Measurements from ENCODE around the gene GABRD. TPM values are rescaled to one million over a fixed set of nuclear protein-coding genes. Genes with fewer than 3 reads are reported as not detected.
A peak's percentile ranks its signal among the peaks of the same experiment; 100 is the strongest.

GABRD gene
- total and polyA plus RNA-seq, 4 donors = 0.41 to 6.8 (median 1.8) TPM

DNA sequence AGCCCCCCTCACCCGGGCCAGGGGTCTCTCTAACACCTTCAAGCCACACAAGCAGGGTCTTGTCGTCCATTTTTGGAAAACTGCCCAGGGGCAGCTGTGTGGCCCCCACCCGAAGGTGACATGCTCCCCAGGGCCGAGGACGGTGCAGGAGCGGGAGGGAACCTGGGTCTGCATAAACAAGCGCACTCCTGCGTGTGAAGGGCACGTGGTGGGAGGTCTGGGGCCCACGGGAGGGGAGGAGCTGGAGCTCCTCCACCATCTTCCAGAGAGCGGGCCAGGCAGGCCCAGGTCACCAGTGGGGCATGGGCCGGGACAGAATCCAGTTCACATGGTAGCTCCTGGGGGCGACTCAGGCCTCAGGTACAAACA is 32.0 kb upstream of the GABRD start:
- no peak for TF ChIP-seq CTCF (IDR thresholded peaks at IDR 0.05; ENCODE audit: control extremely low read depth, extremely low read depth)
- Histone ChIP-seq H3K4me3 (no peak overlapping the region), H3K9ac (ENCODE audit: insufficient read depth in 1 of 2, low read length in 2 of 2) (no peak overlapping the region), H3K36me3 (ENCODE audit: control insufficient read depth in 4 of 4, insufficient read depth in 4 of 4, low read length in 4 of 4) (no peaks in the 10 kb centered on the region), H3K27ac (ENCODE audit: low read depth in 1 of 2, low read length in 1 of 2) (no peak overlapping the region), H3K4me1 (ENCODE audit: control insufficient read depth in 5 of 5, insufficient read depth in 5 of 5, low read length in 5 of 5) (peaks cover 0 to 25% (median 6%) of the 10 kb centered on the region in 5 donors), H3K9me3 (ENCODE audit: control insufficient read depth in 4 of 4, insufficient read depth in 3 of 4, low read length in 3 of 4) (peaks cover 0 to 2% (median 0%) of the 10 kb centered on the region in 4 donors), H3K27me3 (ENCODE audit: control insufficient read depth in 3 of 3, insufficient read depth in 3 of 3, low read length in 2 of 3) (no peaks in the 10 kb centered on the region)
- no peak for DNase-seq
- no peak for ATAC-seq (ENCODE audit: insufficient read depth, low FRiP score)
- WGBS, 2 donors = 84% methylated on average over 13 of the region's 13 CpGs

- Histone ChIP-seq H3K4me1 (ENCODE audit: control insufficient read depth in 5 of 5, insufficient read depth in 5 of 5, low read length in 5 of 5) (peaks cover 0 to 25% (median 6%) of the 10 kb centered on the region in 5 donors), H3K27me3 (ENCODE audit: control insufficient read depth in 3 of 3, insufficient read depth in 3 of 3, low read length in 2 of 3) (no peaks in the 10 kb centered on the region), H3K9ac (ENCODE audit: insufficient read depth in 1 of 2, low read length in 2 of 2) (no peak overlapping the region), H3K9me3 (ENCODE audit: control insufficient read depth in 4 of 4, insufficient read depth in 3 of 4, low read length in 3 of 4) (peaks cover 0 to 2% (median 0%) of the 10 kb centered on the region in 4 donors), H3K36me3 (ENCODE audit: control insufficient read depth in 4 of 4, insufficient read depth in 4 of 4, low read length in 4 of 4) (no peaks in the 10 kb centered on the region), H3K27ac (ENCODE audit: low read depth in 1 of 2, low read length in 1 of 2) (no peak overlapping the region), H3K4me3 (no peak overlapping the region)
- DNase-seq = no peak
- 57 to 63% methylated on average over 29 of the region's 29 CpGs for WGBS, 2 donors
- ATAC-seq (ENCODE audit: insufficient read depth, low FRiP score) = no peak
- no peak for TF ChIP-seq CTCF (IDR thresholded peaks at IDR 0.05; ENCODE audit: control extremely low read depth, extremely low read depth)
Measured at GRCh38 chr1:1988061-1988945, 30.8 kb upstream of the GABRD start.

DNA sequence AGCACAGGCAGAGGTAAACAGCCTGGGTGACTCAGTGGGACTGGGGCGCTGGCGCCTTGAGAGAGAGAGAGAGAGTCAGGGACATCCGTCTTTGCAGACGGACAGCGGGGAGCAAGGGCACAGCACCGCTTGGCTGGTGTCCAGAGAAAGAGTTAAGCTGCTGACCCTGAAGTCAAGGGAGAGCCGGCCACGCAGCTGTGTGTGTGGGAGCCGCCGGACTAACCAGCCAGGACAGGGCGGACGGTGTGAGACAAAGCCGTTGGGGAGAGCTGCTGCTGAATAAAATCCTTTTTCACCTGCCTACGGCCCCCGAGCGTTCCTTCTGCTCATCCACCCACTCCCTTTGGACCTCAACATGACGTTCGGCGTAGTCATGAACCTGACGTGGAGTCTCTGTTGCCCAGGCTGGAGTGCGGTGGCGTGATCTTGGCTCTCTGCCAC is 30.0 kb upstream of the GABRD start:
- Histone ChIP-seq H3K27ac (ENCODE audit: low read depth in 1 of 2, low read length in 1 of 2) (no peak overlapping the region), H3K27me3 (ENCODE audit: control insufficient read depth in 3 of 3, insufficient read depth in 3 of 3, low read length in 2 of 3) (no peaks in the 10 kb centered on the region), H3K9ac (ENCODE audit: insufficient read depth in 1 of 2, low read length in 2 of 2) (peak overlapping the region; percentile 11 to 87), H3K4me1 (ENCODE audit: control insufficient read depth in 5 of 5, insufficient read depth in 5 of 5, low read length in 5 of 5) (peaks cover 0 to 25% (median 6%) of the 10 kb centered on the region in 5 donors), H3K36me3 (ENCODE audit: control insufficient read depth in 4 of 4, insufficient read depth in 4 of 4, low read length in 4 of 4) (no peaks in the 10 kb centered on the region), H3K4me3 (no peak overlapping the region), H3K9me3 (ENCODE audit: control insufficient read depth in 4 of 4, insufficient read depth in 3 of 4, low read length in 3 of 4) (peaks cover 0 to 2% (median 0%) of the 10 kb centered on the region in 4 donors)
- TF ChIP-seq CTCF (IDR thresholded peaks at IDR 0.05; ENCODE audit: control extremely low read depth, extremely low read depth) = no peak
- DNase-seq (peak; percentile 41 to 59 (median 44)), ATAC-seq (ENCODE audit: insufficient read depth, low FRiP score) (no peak)
- WGBS, 2 donors = 51 to 66% methylated on average over 22 of the region's 22 CpGs

Measured in lung (tissue), 12 donors.